ENCODE results near the gene SEC61A2. TPM values are rescaled to one million over a fixed set of nuclear protein-coding genes. Genes with fewer than 3 reads are reported as not detected.

The SEC61A2 gene
- total and polyA plus RNA-seq, 4 donors, result 2.8 to 17.5 (median 6.3) TPM

DNA sequence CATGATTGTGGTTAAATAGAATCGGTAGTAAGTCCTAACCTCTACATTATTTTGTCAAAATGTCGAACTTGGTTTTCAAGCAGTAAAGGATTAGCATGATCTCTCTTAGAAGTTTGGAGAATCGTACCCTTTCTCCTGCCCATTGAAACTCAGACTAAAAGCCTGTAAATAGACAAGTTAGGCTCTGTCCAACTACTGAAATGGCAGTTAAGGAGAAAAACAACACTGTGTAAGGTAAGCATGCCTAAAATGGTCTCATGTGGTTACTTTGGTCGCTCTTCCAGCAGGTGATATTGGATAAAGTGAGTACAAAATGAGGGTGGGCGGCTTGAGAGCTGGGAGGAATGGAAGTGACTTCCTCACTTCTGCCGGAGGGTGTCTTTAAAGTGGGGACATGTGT lies 25.0 kb downstream of the SEC61A2 start:
- ATAC-seq (ENCODE audit: insufficient read depth, low FRiP score) (no peak), DNase-seq (no peak)
- no peaks in the 10 kb centered on the region for H3K4me1 ChIP-seq (ENCODE audit: control insufficient read depth in 5 of 5, insufficient read depth in 5 of 5, low read length in 5 of 5)
- no peak overlapping the region for H3K4me3 ChIP-seq
- no peaks in the 10 kb centered on the region for H3K27me3 ChIP-seq (ENCODE audit: control insufficient read depth in 3 of 3, insufficient read depth in 3 of 3, low read length in 2 of 3)
- 94 to 95% methylated on average over 6 of the region's 6 CpGs for WGBS, 2 donors
- no peak for TF ChIP-seq CTCF (IDR thresholded peaks at IDR 0.05; ENCODE audit: control extremely low read depth, extremely low read depth)
- H3K9ac ChIP-seq (ENCODE audit: insufficient read depth in 1 of 2, low read length in 2 of 2), result no peak overlapping the region
- no peak overlapping the region for H3K27ac ChIP-seq (ENCODE audit: low read depth in 1 of 2, low read length in 1 of 2)
- peaks cover 11 to 22% (median 15%) of the 10 kb centered on the region in 4 donors for H3K36me3 ChIP-seq (ENCODE audit: control insufficient read depth in 4 of 4, insufficient read depth in 4 of 4, low read length in 4 of 4)
- no peaks in the 10 kb centered on the region for H3K9me3 ChIP-seq (ENCODE audit: control insufficient read depth in 4 of 4, insufficient read depth in 3 of 4, low read length in 3 of 4)

DNA sequence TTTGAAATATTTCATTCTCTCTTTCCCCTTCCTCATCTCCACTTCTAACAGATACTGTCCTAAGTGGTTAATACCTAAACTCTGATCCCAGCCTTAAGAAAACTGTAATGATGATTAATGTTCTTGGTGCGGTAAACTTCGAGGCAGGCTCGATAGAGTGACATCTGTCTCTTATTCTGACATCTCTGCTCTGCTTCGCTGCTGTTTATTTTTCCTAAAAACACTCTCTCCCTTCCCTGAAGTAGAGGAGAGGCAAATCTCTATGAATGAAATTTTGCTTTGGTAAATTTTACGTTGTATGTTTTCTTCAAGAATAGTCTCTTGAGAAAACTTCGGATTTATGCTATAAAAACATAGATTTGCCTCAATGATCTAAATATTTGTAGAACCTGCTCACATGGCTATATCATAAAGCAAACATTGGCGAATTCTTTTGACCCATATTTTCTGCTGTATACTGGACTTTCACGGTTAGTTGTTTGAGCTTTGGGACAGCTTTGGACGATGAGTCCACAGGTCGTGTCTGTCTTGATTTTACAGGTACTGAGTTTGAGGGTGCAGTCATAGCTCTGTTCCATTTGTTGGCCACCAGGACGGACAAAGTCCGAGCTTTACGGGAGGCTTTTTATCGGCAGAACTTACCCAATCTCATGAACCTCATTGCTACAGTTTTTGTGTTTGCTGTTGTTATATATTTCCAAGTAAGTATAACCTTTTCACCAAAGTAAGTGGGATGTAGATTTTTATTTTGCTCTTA lies 27.1 kb downstream of the SEC61A2 start:
- H3K27ac ChIP-seq (ENCODE audit: low read depth in 1 of 2, low read length in 1 of 2), result no peak overlapping the region
- WGBS, 2 donors, result 92 to 95% methylated on average over 14 of the region's 14 CpGs
- H3K9me3 ChIP-seq (ENCODE audit: control insufficient read depth in 4 of 4, insufficient read depth in 3 of 4, low read length in 3 of 4), result no peaks in the 10 kb centered on the region
- TF ChIP-seq CTCF (IDR thresholded peaks at IDR 0.05; ENCODE audit: control extremely low read depth, extremely low read depth), result no peak
- H3K36me3 ChIP-seq (ENCODE audit: control insufficient read depth in 4 of 4, insufficient read depth in 4 of 4, low read length in 4 of 4), result peaks cover 14 to 19% (median 18%) of the 10 kb centered on the region in 4 donors
- no peaks in the 10 kb centered on the region for H3K4me1 ChIP-seq (ENCODE audit: control insufficient read depth in 5 of 5, insufficient read depth in 5 of 5, low read length in 5 of 5)
- no peak for ATAC-seq (ENCODE audit: insufficient read depth, low FRiP score)
- no peak for DNase-seq
- H3K27me3 ChIP-seq (ENCODE audit: control insufficient read depth in 3 of 3, insufficient read depth in 3 of 3, low read length in 2 of 3), result no peaks in the 10 kb centered on the region
- H3K4me3 ChIP-seq, result no peak overlapping the region
- no peak overlapping the region for H3K9ac ChIP-seq (ENCODE audit: insufficient read depth in 1 of 2, low read length in 2 of 2)

GRCh38 chr10:12158111-12158510 lies 28.6 kb downstream of the SEC61A2 start:
- DNase-seq (no peak), ATAC-seq (ENCODE audit: insufficient read depth, low FRiP score) (no peak)
- Histone ChIP-seq H3K27ac (ENCODE audit: low read depth in 1 of 2, low read length in 1 of 2) (no peak overlapping the region), H3K9ac (ENCODE audit: insufficient read depth in 1 of 2, low read length in 2 of 2) (no peak overlapping the region), H3K27me3 (ENCODE audit: control insufficient read depth in 3 of 3, insufficient read depth in 3 of 3, low read length in 2 of 3) (no peaks in the 10 kb centered on the region), H3K4me1 (ENCODE audit: control insufficient read depth in 5 of 5, insufficient read depth in 5 of 5, low read length in 5 of 5) (no peaks in the 10 kb centered on the region), H3K36me3 (ENCODE audit: control insufficient read depth in 4 of 4, insufficient read depth in 4 of 4, low read length in 4 of 4) (peaks cover 18 to 30% (median 22%) of the 10 kb centered on the region in 4 donors), H3K4me3 (no peak overlapping the region), H3K9me3 (ENCODE audit: control insufficient read depth in 4 of 4, insufficient read depth in 3 of 4, low read length in 3 of 4) (no peaks in the 10 kb centered on the region)
- no peak for TF ChIP-seq CTCF (IDR thresholded peaks at IDR 0.05; ENCODE audit: control extremely low read depth, extremely low read depth)
- 44 to 79% methylated on average over 3 of the region's 3 CpGs for WGBS, 2 donors

All from lung (tissue), 12 donors.